MG63 (cell line): Measurements from ENCODE around the gene P2RX2. TPM values are rescaled to one million over a fixed set of nuclear protein-coding genes. Genes with fewer than 3 reads are reported as not detected.

Experiments used
- DNase-seq: peaks from one replicate; pipeline ENCODE4 v3.0.0-alpha.2; 2020
- H3K27me3 ChIP-seq: fragments of 250-450 bp; sonication (Bioruptor Pico); 2 replicates; pipeline ENCODE4 v1.5.1; 2020; ENCODE audit warnings: mild to moderate bottlenecking, moderate library complexity
- H3K36me3 ChIP-seq: fragments of 250-450 bp; sonication (Bioruptor Pico); 2 replicates; pipeline ENCODE4 v1.5.1; 2020; ENCODE audit warnings: mild to moderate bottlenecking, moderate library complexity
- H3K4me3 ChIP-seq: fragments of 250-450 bp; sonication (Bioruptor Pico); 2 replicates; pipeline ENCODE4 v1.5.1; 2020; ENCODE audit warnings: mild to moderate bottlenecking, moderate library complexity
- H3K9me3 ChIP-seq: fragments of 250-450 bp; sonication (Bioruptor Pico); 2 replicates; pipeline ENCODE4 v1.5.1; 2020; ENCODE audit warnings: mild to moderate bottlenecking, moderate library complexity
- total RNA-seq: library from RNA; depleted of rRNA; stranded (reverse); fragments of >200 nt; shearing (Covaris generic); gene quantifications from 2 replicates; pipeline ENCODE4 v1.2.3, GENCODE V29; 2014; ENCODE audit warnings: low replicate concordance

The P2RX2 gene
- total RNA-seq, 1 experiment from 2014 or later = not detected

- DNase-seq = no peak
- Histone ChIP-seq H3K9me3 (no peaks in the 10 kb centered on the region), H3K27me3 (no peaks in the 10 kb centered on the region), H3K36me3 (peaks cover 37% of the 10 kb centered on the region), H3K4me3 (no peak overlapping the region)
These were observed 37.1 kb upstream of the P2RX2 start for GRCh38 chr12:132581348-132582057.

GRCh38 chr12:132582058-132582420 is 36.5 kb upstream of the P2RX2 start:
- Histone ChIP-seq H3K36me3 (peaks cover 32% of the 10 kb centered on the region), H3K4me3 (no peak overlapping the region), H3K27me3 (no peaks in the 10 kb centered on the region), H3K9me3 (no peaks in the 10 kb centered on the region)
- DNase-seq = no peak

DNA sequence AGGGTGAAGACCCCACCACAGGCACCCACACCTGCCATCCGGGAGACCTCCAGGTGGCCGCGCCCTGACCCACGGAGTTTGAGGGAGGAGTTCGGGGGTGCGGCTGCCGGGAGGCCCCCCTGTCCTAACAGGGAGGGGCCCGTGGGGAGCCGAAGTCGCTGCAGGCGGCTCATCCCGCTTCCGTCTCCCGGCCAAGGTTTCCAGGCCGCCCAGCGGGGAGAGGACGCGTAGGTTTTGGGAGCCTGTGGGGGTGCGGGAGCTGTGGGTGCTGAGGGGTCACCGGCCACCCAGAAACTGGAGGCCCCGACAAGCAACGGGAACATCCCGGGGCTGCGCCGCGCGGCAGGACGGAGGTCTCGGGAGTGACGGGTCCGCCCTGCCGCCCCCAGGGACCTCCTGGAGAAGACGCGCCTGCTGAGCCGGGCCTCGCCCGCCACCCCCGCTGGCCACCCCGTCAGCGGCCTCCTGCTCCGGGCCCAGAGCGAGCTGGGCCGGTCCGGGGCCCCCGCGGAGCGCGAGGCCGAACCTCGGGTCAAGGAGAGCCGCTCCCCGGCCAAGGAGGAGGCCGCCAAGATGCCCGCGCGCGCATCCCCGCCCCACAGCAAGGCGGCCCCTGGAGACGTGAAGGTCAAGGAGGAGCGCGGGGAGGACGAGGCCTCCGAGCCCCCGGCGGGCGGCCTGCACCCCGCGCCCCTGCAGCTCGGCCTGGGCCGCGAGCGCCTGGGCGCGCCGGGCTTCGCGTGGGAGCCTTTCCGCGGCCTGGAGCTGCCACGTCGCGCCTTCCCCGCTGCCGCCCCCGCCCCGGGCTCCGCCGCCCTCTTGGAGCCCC is 35.8 kb upstream of the P2RX2 start:
- H3K9me3 ChIP-seq = no peaks in the 10 kb centered on the region
- peaks cover 26% of the 10 kb centered on the region for H3K36me3 ChIP-seq
- no peak for DNase-seq
- H3K27me3 ChIP-seq = no peaks in the 10 kb centered on the region
- H3K4me3 ChIP-seq = no peak overlapping the region

GRCh38 chr12:132583411-132583710 is 35.2 kb upstream of the P2RX2 start:
- Histone ChIP-seq H3K9me3 (no peaks in the 10 kb centered on the region), H3K27me3 (no peaks in the 10 kb centered on the region), H3K36me3 (peaks cover 24% of the 10 kb centered on the region), H3K4me3 (no peak overlapping the region)
- DNase-seq = no peak

DNA sequence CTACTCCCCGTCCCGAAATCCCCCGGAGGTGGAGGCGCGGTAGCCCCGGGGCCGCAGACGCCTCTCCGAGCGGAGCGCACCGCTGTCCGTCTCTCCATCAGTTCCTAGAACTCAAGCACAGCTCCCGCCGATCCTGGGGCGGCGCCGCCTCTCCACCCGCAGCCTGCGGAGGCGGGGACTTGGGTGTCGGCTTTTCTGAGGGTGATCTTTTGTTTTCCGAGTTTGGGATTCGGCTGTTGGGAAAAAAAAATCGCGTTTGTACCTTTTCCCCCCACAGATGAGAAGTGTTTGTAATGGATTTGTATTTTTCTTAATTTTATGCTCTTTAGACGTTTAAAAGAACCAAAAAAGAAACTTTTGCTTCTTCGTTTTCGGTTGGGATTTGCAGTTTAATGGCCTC is 34.8 kb upstream of the P2RX2 start:
- Histone ChIP-seq H3K4me3 (no peak overlapping the region), H3K9me3 (no peaks in the 10 kb centered on the region)
- DNase-seq = no peak

DNA sequence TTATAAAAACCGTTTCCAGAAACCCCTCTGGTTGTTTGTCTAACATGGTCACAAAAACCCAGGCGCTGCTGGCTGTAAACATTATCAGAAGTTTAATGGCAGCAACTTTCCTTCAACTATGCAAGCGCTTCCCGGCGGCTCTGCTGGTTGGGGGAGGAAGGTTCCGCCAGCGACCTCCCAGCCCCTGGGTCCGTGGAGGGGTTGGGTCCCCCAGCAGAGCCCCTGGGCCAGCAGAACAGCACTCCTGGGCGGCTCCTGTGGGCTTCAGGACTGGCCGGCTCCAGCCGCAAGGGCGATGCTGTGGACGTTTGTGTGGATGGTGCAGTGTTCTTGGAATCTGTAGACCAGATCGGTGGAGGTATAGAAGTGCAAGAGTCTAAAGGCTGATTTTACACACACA is 34.1 kb upstream of the P2RX2 start:
- H3K4me3 ChIP-seq = no peak overlapping the region
- no peaks in the 10 kb centered on the region for H3K27me3 ChIP-seq
- H3K9me3 ChIP-seq = no peaks in the 10 kb centered on the region
- DNase-seq = no peak
- peaks cover 21% of the 10 kb centered on the region for H3K36me3 ChIP-seq

More for the DNA sequence above, 34.8 kb upstream of the P2RX2 start:
- Histone ChIP-seq H3K36me3 (peaks cover 21% of the 10 kb centered on the region), H3K27me3 (no peaks in the 10 kb centered on the region)

DNA sequence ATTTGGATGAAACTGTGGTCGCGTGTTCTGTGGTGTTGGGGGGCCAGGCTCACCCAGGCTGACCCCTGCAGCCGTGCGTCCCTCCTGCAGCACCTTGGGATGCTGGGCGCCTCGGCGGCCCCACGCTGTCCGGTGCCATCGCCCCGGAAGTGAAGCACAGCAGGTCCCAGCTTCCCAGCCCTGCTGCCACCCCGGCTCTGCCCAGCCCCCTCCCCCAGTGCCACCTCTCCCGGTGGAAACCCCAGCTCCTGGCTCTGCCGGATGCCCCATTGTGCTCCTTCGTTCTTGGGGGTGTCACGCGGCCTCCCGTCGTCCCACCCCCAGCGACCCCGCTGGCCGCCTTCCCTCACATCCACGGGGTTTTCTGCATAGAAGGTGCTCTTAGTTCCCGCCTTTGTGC is 33.4 kb upstream of the P2RX2 start:
- Histone ChIP-seq H3K36me3 (peaks cover 16% of the 10 kb centered on the region), H3K9me3 (no peaks in the 10 kb centered on the region), H3K27me3 (no peaks in the 10 kb centered on the region), H3K4me3 (no peak overlapping the region)
- no peak for DNase-seq

DNA sequence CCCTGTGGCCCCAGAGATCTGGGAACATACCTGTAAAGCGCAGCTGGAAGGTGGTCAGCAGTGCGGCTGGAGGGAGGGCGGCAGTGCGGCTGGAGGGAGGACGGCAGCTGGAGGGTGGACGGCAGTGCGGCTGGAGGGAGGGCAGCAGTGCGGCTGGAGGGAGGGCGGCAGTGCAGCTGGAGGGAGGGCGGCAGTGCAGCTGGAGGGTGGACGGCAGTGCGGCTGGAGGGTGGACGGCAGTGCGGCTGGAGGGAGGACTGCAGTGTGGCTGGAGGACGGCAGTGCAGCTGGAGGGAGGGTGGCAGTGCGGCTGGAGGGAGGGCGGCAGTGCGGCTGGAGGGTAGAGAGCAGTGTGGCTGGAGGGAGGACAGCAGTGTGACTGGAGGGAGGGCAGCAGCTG is 31.6 kb upstream of the P2RX2 start:
- Histone ChIP-seq H3K9me3 (no peaks in the 10 kb centered on the region), H3K36me3 (peaks cover 4% of the 10 kb centered on the region; the same call in 1 of the 2 replicates), H3K4me3 (no peak overlapping the region), H3K27me3 (0 out of 2 replicates have a peak, but pooled peaks cover 6% of the 10 kb centered on the region)
- no peak for DNase-seq

DNA sequence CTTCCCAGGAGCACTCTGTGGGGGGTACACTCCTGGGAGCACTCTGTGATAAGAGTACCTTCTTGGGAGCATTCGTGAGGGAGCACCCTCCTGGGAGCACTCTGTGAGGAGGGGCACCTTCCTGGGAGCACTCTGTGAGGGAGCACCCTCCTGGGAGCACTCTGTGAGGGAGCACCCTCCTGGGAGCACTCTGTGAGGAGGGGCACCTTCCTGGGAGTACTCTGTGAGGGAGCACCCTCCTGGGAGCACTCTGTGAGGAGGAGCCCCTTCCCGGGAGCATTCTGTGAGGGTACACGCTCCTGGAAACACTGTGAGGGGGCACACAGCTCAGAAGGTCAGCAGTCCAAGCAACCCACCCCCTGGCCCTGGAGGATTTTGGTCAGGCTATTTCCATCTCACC is 30.8 kb upstream of the P2RX2 start:
- Histone ChIP-seq H3K4me3 (no peak overlapping the region), H3K36me3 (no peaks in the 10 kb centered on the region), H3K27me3 (0 out of 2 replicates have a peak, but pooled peaks cover 6% of the 10 kb centered on the region), H3K9me3 (no peaks in the 10 kb centered on the region)
- no peak for DNase-seq

DNA sequence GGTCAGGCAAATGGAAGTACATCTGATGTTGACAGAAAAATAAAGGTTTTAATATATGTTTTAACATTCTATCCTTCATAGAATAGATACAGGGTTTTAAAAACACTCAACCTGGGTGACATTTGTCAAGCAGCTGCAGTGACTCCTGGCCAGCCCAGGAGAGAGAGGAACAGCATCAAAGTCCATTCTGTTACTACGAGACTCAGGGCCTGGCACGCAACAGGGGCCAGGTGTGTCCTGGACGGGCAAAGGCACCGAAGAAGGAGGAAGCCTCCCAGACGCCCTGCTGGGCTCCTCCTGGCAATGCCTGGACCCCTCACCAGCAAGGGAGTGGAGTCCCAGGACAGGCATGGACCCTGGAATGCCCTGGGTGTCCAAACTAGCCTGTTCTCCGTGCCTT is 30.3 kb upstream of the P2RX2 start:
- H3K9me3 ChIP-seq = no peaks in the 10 kb centered on the region
- no peaks in the 10 kb centered on the region for H3K36me3 ChIP-seq
- DNase-seq = no peak
- H3K27me3 ChIP-seq = 0 out of 2 replicates have a peak, but pooled peaks cover 6% of the 10 kb centered on the region
- no peak overlapping the region for H3K4me3 ChIP-seq

GRCh38 chr12:132588821-132589669 is 29.5 kb upstream of the P2RX2 start:
- no peaks in the 10 kb centered on the region for H3K36me3 ChIP-seq
- H3K27me3 ChIP-seq = 0 out of 2 replicates have a peak, but pooled peaks cover 6% of the 10 kb centered on the region
- H3K4me3 ChIP-seq = no peak overlapping the region
- no peak for DNase-seq
- no peaks in the 10 kb centered on the region for H3K9me3 ChIP-seq

- Histone ChIP-seq H3K27me3 (peaks cover 6% of the 10 kb centered on the region; the same call in 1 of the 2 replicates), H3K9me3 (no peaks in the 10 kb centered on the region), H3K36me3 (no peaks in the 10 kb centered on the region), H3K4me3 (no peak overlapping the region)
- no peak for DNase-seq
These were observed 27.3 kb upstream of the P2RX2 start for GRCh38 chr12:132591107-132591935.

- H3K27me3 ChIP-seq = peaks cover 6% of the 10 kb centered on the region; the same call in 1 of the 2 replicates
- DNase-seq = no peak
- no peaks in the 10 kb centered on the region for H3K9me3 ChIP-seq
- H3K36me3 ChIP-seq = no peaks in the 10 kb centered on the region
- no peak overlapping the region for H3K4me3 ChIP-seq
These were observed 26.1 kb upstream of the P2RX2 start for GRCh38 chr12:132592282-132592970.

DNA sequence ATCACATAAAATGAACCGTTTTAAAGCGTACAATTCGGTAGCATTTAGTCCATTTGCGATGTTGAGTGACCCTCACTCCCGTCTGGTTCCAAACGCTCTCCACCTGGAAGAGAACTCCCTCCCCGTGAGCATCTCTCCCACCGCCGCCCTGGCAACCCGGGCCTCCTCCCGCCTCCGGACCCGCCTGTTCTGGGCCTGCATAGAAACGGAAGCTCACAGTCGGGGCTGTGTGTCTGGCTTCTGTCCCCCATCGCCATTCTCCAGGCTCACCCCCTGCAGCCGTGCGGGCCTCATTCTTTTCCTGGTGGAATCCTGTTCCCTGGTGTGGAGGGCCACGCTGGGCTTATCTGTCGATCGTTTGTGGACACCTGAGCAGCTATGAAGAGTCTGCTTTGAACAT is 25.5 kb upstream of the P2RX2 start:
- Histone ChIP-seq H3K27me3 (peaks cover 6% of the 10 kb centered on the region; the same call in 1 of the 2 replicates), H3K36me3 (no peaks in the 10 kb centered on the region), H3K9me3 (no peaks in the 10 kb centered on the region), H3K4me3 (no peak overlapping the region)
- no peak for DNase-seq

GRCh38 chr12:132593521-132593920 is 25.1 kb upstream of the P2RX2 start:
- Histone ChIP-seq H3K4me3 (no peak overlapping the region), H3K36me3 (no peaks in the 10 kb centered on the region), H3K27me3 (peaks cover 6% of the 10 kb centered on the region; the same call in 1 of the 2 replicates), H3K9me3 (no peaks in the 10 kb centered on the region)
- no peak for DNase-seq

DNA sequence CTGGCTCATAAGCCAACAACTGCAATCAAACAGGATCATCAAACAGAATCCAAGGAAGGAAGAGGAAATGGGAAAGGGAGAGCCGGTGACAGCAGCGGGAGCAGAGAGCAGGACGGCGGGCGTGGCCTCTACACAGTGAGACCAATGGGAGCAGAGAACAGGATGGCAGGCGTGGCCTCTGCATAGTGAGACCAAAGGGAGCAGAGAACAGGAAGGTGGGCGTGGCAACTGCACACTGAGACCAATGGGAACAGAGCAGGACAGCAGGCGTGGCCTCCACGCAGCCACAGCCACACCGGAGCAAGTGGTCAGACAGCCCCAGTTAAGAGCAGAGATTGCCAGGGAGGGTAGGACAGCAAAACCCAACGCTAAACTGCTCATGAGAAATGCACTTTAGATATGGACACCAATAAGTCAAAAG is 24.6 kb upstream of the P2RX2 start:
- Histone ChIP-seq H3K4me3 (no peak overlapping the region), H3K9me3 (no peaks in the 10 kb centered on the region), H3K27me3 (peaks cover 9% of the 10 kb centered on the region; the same call in 1 of the 2 replicates), H3K36me3 (no peaks in the 10 kb centered on the region)
- peak; percentile 98 for DNase-seq
